ENCODE measurements around the gene OR2A14. TPM values are rescaled to one million over a fixed set of nuclear protein-coding genes. Genes with fewer than 3 reads are reported as not detected.

Gene OR2A14
- total and polyA plus RNA-seq, 2 experiments from 2014 or later = not detected

- TF ChIP-seq, protein P1, sequence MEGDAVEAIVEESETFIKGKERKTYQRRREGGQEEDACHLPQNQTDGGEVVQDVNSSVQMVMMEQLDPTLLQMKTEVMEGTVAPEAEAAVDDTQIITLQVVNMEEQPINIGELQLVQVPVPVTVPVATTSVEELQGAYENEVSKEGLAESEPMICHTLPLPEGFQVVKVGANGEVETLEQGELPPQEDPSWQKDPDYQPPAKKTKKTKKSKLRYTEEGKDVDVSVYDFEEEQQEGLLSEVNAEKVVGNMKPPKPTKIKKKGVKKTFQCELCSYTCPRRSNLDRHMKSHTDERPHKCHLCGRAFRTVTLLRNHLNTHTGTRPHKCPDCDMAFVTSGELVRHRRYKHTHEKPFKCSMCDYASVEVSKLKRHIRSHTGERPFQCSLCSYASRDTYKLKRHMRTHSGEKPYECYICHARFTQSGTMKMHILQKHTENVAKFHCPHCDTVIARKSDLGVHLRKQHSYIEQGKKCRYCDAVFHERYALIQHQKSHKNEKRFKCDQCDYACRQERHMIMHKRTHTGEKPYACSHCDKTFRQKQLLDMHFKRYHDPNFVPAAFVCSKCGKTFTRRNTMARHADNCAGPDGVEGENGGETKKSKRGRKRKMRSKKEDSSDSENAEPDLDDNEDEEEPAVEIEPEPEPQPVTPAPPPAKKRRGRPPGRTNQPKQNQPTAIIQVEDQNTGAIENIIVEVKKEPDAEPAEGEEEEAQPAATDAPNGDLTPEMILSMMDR (conservative IDR thresholded peaks at IDR 0.05; ENCODE audit: low read depth in 2 of 2) = peak; percentile 19 to 41; a peak in 3 of 4 replicates
- no peak for TF ChIP-seq NANOG (IDR thresholded peaks at IDR 0.05; ENCODE audit: borderline replicate concordance)
- TF ChIP-seq EZH2 (IDR thresholded peaks at IDR 0.05; ENCODE audit: low read depth, unreplicated experiment) = no peak
- no peak for TF ChIP-seq POLR2AphosphoS5 (IDR thresholded peaks at IDR 0.05; ENCODE audit: low read depth)
Measured at GRCh38 chr7:144074374-144074773, 48.6 kb upstream of the OR2A14 start (continued).

GRCh38 chr7:144085978-144086377 is 37.0 kb upstream of the OR2A14 start, which contains the start of gene OR2A12:
Gene OR2A12 (plus strand): TSS chr7:144086278. CDS start chr7:144095108, 8,830 bp downstream.
- Histone ChIP-seq H3K9me2 (ENCODE audit: insufficient read depth) (no peaks in the 10 kb centered on the region), H3K79me2 (replicated peaks; ENCODE audit: insufficient read depth) (no peaks in the 10 kb centered on the region), H2AFZ (no peak within 1 kb of the TSS), H3K27ac (ENCODE audit: low read depth) (no peak within 1 kb of the TSS), H3K4me3 (no peak within 1 kb of the TSS), H4K20me1 (replicated peaks; ENCODE audit: insufficient read depth) (no peaks in the 10 kb centered on the region), H3K36me3 (ENCODE audit: insufficient read depth) (no peaks in the 10 kb centered on the region), H3F3A (replicated peaks; ENCODE audit: low read depth) (no peaks in the 10 kb centered on the region), H3K4me1 (ENCODE audit: insufficient read depth) (no peaks in the 10 kb centered on the region; the same call in 1 of the 2 replicates), H3K27me3 (ENCODE audit: insufficient read depth) (no peaks in the 10 kb centered on the region), H3K4me2 (no peak within 1 kb of the TSS)
- Mint-ChIP-seq H3K27me3 (ENCODE audit: insufficient read depth, low read depth, poor library complexity) (no peaks in the 10 kb centered on the region), H3K4me1 (peaks cover 2% of the 10 kb centered on the region; the same call in 1 of the 3 replicates), H3K27ac (no peak within 1 kb of the TSS), H3K9me3 (peaks cover 5% of the 10 kb centered on the region; the same call in 2 of the 3 replicates), H3K36me3 (ENCODE audit: low read depth) (no peaks in the 10 kb centered on the region), H3K4me3 (no peak within 1 kb of the TSS)
- no peak for ATAC-seq
- DNase-seq (ENCODE audit: low spot score) = no peak
- no peak for TF ChIP-seq ETS1 (IDR thresholded peaks at IDR 0.05)
- no peak for TF ChIP-seq REST (IDR thresholded peaks at IDR 0.05; ENCODE audit: unreplicated experiment)
- TF ChIP-seq JUNB (IDR thresholded peaks at IDR 0.05; ENCODE audit: unreplicated experiment) = no peak
- TF ChIP-seq EZH2 (IDR thresholded peaks at IDR 0.05; ENCODE audit: low read depth, unreplicated experiment) = no peak
- no peak for TF ChIP-seq NANOG (IDR thresholded peaks at IDR 0.05; ENCODE audit: borderline replicate concordance)
- TF ChIP-seq, protein P2, sequence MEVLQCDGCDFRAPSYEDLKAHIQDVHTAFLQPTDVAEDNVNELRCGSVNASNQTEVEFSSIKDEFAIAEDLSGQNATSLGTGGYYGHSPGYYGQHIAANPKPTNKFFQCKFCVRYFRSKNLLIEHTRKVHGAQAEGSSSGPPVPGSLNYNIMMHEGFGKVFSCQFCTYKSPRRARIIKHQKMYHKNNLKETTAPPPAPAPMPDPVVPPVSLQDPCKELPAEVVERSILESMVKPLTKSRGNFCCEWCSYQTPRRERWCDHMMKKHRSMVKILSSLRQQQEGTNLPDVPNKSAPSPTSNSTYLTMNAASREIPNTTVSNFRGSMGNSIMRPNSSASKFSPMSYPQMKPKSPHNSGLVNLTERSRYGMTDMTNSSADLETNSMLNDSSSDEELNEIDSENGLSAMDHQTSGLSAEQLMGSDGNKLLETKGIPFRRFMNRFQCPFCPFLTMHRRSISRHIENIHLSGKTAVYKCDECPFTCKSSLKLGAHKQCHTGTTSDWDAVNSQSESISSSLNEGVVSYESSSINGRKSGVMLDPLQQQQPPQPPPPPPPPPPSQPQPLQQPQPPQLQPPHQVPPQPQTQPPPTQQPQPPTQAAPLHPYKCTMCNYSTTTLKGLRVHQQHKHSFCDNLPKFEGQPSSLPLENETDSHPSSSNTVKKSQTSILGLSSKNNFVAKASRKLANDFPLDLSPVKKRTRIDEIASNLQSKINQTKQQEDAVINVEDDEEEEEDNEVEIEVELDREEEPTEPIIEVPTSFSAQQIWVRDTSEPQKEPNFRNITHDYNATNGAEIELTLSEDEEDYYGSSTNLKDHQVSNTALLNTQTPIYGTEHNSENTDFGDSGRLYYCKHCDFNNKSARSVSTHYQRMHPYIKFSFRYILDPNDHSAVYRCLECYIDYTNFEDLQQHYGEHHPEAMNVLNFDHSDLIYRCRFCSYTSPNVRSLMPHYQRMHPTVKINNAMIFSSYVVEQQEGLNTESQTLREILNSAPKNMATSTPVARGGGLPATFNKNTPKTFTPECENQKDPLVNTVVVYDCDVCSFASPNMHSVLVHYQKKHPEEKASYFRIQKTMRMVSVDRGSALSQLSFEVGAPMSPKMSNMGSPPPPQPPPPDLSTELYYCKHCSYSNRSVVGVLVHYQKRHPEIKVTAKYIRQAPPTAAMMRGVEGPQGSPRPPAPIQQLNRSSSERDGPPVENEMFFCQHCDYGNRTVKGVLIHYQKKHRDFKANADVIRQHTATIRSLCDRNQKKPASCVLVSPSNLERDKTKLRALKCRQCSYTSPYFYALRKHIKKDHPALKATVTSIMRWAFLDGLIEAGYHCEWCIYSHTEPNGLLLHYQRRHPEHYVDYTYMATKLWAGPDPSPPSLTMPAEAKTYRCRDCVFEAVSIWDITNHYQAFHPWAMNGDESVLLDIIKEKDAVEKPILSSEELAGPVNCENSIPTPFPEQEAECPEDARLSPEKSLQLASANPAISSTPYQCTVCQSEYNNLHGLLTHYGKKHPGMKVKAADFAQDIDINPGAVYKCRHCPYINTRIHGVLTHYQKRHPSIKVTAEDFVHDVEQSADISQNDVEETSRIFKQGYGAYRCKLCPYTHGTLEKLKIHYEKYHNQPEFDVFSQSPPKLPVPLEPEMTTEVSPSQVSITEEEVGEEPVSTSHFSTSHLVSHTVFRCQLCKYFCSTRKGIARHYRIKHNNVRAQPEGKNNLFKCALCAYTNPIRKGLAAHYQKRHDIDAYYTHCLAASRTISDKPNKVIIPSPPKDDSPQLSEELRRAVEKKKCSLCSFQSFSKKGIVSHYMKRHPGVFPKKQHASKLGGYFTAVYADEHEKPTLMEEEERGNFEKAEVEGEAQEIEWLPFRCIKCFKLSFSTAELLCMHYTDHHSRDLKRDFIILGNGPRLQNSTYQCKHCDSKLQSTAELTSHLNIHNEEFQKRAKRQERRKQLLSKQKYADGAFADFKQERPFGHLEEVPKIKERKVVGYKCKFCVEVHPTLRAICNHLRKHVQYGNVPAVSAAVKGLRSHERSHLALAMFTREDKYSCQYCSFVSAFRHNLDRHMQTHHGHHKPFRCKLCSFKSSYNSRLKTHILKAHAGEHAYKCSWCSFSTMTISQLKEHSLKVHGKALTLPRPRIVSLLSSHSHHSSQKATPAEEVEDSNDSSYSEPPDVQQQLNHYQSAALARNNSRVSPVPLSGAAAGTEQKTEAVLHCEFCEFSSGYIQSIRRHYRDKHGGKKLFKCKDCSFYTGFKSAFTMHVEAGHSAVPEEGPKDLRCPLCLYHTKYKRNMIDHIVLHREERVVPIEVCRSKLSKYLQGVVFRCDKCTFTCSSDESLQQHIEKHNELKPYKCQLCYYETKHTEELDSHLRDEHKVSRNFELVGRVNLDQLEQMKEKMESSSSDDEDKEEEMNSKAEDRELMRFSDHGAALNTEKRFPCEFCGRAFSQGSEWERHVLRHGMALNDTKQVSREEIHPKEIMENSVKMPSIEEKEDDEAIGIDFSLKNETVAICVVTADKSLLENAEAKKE (CRISPR knock-in tag; IDR thresholded peaks at IDR 0.05) = no peak
- TF ChIP-seq ZNF114 (CRISPR knock-in tag; IDR thresholded peaks at IDR 0.05) = no peak
- no peak for TF ChIP-seq STAT1 (IDR thresholded peaks at IDR 0.05; ENCODE audit: unreplicated experiment)
- no peak for TF ChIP-seq ZNF331 (CRISPR knock-in tag; IDR thresholded peaks at IDR 0.05; ENCODE audit: low read depth)
- no peak for TF ChIP-seq POLR2AphosphoS5 (IDR thresholded peaks at IDR 0.05; ENCODE audit: low read depth)
- TF ChIP-seq CREB1 (CRISPR knock-in tag; IDR thresholded peaks at IDR 0.05; ENCODE audit: low read depth) = no peak
- no peak for TF ChIP-seq EZH2phosphoT487 (IDR thresholded peaks at IDR 0.05; ENCODE audit: unreplicated experiment)
